AG04449 (cell line): ENCODE measurements around the gene CSRNP2.
"Not testable (repeated sequence)": the region's sequence is repeated elsewhere in the genome, so short reads cannot be mapped to it uniquely, and the experiment has no call there.

Experiments
- CTCF ChIA-PET: fragments of 350-600 bp; formaldehyde crosslinking; extraction: SDS; loops from one replicate; lab custom pipeline; 2021; ENCODE audit warnings: antibody characterized with exemption; lab: Yijun Ruan, JAX
- POLR2A ChIA-PET: fragments of 400-600, 350-600 bp; formaldehyde crosslinking; extraction: SDS; loops from one replicate; lab custom pipeline; 2020; ENCODE audit warnings: antibody characterized with exemption, inconsistent platforms; lab: Yijun Ruan, JAX
- DNase-seq: peaks from one replicate; pipeline ENCODE4 v3.0.0-alpha.2; 2010; ENCODE audit warnings: low read depth, low spot score
- H3K4me3 ChIP-seq: 2 replicates; pipeline ENCODE4 v1.5.1; 2011; ENCODE audit warnings: low read depth, mild to moderate bottlenecking, control low read depth, low read length
- CTCF ChIP-seq: IDR thresholded peaks from one replicate; pipeline ENCODE4 v1.5.1; 2011; ENCODE audit warnings: mild to moderate bottlenecking, moderate library complexity, low read length, control low read depth, inconsistent platforms; ENCODE audit not compliant: insufficient read depth; ENCODE audit errors: missing control alignments

Gene CSRNP2

GRCh38 chr12:51082561-51083125, 753 bp downstream of the CSRNP2 start:
- TF ChIP-seq CTCF, result no peak
- no peak for DNase-seq
- H3K4me3 ChIP-seq, result peak overlapping the region; percentile 86
- ChIA-PET CTCF (interaction anchor here (0.7 to 1.0 kb wide), 2 partner anchors 9 to 17 kb away, joined by 3 read pairs; no protein-coding TSS in a partner anchor), POLR2A (interaction anchor here (0.6 to 2.3 kb wide), 19 partner anchors 8 to 311 kb away, joined by 3 to 20 read pairs (median 4); partner anchors contain the start of genes DAZAP2, POU6F1 and SMAGP)

GRCh38 chr12:51081421-51081820, 2.0 kb downstream of the CSRNP2 start:
- CTCF ChIA-PET, result interaction anchor here (0.9 to 1.8 kb wide), 2 partner anchors 8 to 260 kb away, joined by 3 to 6 read pairs; no protein-coding TSS in a partner anchor
- no peak for DNase-seq
- H3K4me3 ChIP-seq, result no peak overlapping the region
- no peak for TF ChIP-seq CTCF
- POLR2A ChIA-PET, result no interaction called here

- ChIA-PET POLR2A (no interaction called here), CTCF (interaction anchor here (1.8 kb wide), 1 partner anchor 261 kb away, joined by 6 read pairs; no protein-coding TSS in a partner anchor)
- no peak for TF ChIP-seq CTCF
- H3K4me3 ChIP-seq, result no peak overlapping the region
- DNase-seq, result no peak
These were observed 3.3 kb downstream of the CSRNP2 start for GRCh38 chr12:51080136-51080535.

GRCh38 chr12:51078866-51079265, 4.5 kb downstream of the CSRNP2 start:
- DNase-seq, CTCF ChIA-PET, H3K4me3 ChIP-seq, POLR2A ChIA-PET: not testable (repeated sequence)

- DNase-seq, H3K4me3 ChIP-seq, CTCF ChIA-PET, POLR2A ChIA-PET: not testable (repeated sequence)
These were observed 5.0 kb downstream of the CSRNP2 start for GRCh38 chr12:51078346-51078745.

- peak; percentile 12 for DNase-seq
- H3K4me3 ChIP-seq, result no peak overlapping the region
- no peak for TF ChIP-seq CTCF
- CTCF ChIA-PET, result no interaction called here
- POLR2A ChIA-PET, result no interaction called here
These were observed 5.5 kb downstream of the CSRNP2 start for GRCh38 chr12:51077930-51078329.

- H3K4me3 ChIP-seq, result no peak overlapping the region
- POLR2A ChIA-PET, result no interaction called here
- no peak for DNase-seq
- TF ChIP-seq CTCF, result no peak
- CTCF ChIA-PET, result interaction anchor here (0.7 to 1.4 kb wide), 4 partner anchors 24 to 265 kb away, joined by 3 to 6 read pairs (median 4); no protein-coding TSS in a partner anchor
These were observed 7.0 kb downstream of the CSRNP2 start for GRCh38 chr12:51076236-51076930.
